Nephron progenitor cell (in vitro differentiated cells): ENCODE measurements around the gene BCAR3.

Source experiments
- DNase-seq: peaks from one replicate; pipeline ENCODE4 v3.0.0; 2021
- H3K27ac Mint-ChIP-seq: 2 replicates; pipeline ENCODE4 v1.8.0; 2021; ENCODE audit warnings: mild to moderate bottlenecking, moderate library complexity, mixed read lengths
- H3K27me3 Mint-ChIP-seq: 2 replicates; pipeline ENCODE4 v1.8.0; 2021; ENCODE audit warnings: mild to moderate bottlenecking, low read depth, mixed read lengths; ENCODE audit not compliant: poor library complexity
- H3K36me3 Mint-ChIP-seq: 2 replicates; pipeline ENCODE4 v1.8.0; 2021; ENCODE audit warnings: low read depth, mixed read lengths
- H3K4me1 Mint-ChIP-seq: 2 replicates; pipeline ENCODE4 v1.8.0; 2021; ENCODE audit warnings: mixed read lengths
- H3K4me3 Mint-ChIP-seq: 2 replicates; pipeline ENCODE4 v1.8.0; 2021; ENCODE audit warnings: mild to moderate bottlenecking, moderate library complexity, mixed read lengths
- H3K9me3 Mint-ChIP-seq: 2 replicates; pipeline ENCODE4 v1.8.0; 2021; ENCODE audit warnings: mild to moderate bottlenecking, moderate library complexity, mixed read lengths
- CTCF ChIP-seq: fragments of 200-600 bp; sonication (generic); IDR thresholded peaks from 2 replicates; pipeline ENCODE4 v1.5.0; 2021; ENCODE audit warnings: antibody characterized with exemption

BCAR3 gene

DNA sequence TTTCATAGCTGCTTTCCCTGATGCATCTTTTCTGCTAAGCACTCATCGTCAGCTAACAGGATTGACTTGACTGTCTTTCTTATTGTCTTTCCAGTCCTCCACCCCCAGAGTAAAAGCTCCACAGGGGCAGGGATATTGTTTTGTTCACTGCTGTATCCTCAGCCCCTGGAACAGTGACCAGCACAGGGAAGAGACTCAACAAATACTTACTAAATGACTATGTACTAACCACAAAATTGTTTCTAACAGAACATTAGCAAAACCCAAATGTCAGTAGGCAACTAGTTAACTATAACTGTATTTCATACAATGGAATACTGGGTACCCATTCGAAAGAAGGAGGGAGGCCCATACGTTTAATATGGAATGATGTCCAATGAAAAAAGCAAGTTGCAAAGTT, 53.0 kb downstream of the BCAR3 start:
- no peak for TF ChIP-seq CTCF
- H3K4me1 Mint-ChIP-seq = peaks cover 12% of the 10 kb centered on the region
- H3K9me3 Mint-ChIP-seq = no peaks in the 10 kb centered on the region
- no peak for DNase-seq
- peaks cover 8% of the 10 kb centered on the region for H3K36me3 Mint-ChIP-seq
- H3K27ac Mint-ChIP-seq = no peak overlapping the region
- H3K4me3 Mint-ChIP-seq = no peak overlapping the region
- no peaks in the 10 kb centered on the region for H3K27me3 Mint-ChIP-seq

- no peak for TF ChIP-seq CTCF
- Mint-ChIP-seq H3K27ac (no peak overlapping the region), H3K36me3 (no peaks in the 10 kb centered on the region), H3K4me3 (no peak overlapping the region), H3K27me3 (no peaks in the 10 kb centered on the region), H3K9me3 (no peaks in the 10 kb centered on the region), H3K4me1 (peaks cover 12% of the 10 kb centered on the region)
- DNase-seq = no peak
Observed at GRCh38 chr1:93625582-93626327, 55.9 kb downstream of the BCAR3 start.

- no peak overlapping the region for H3K27ac Mint-ChIP-seq
- TF ChIP-seq CTCF = no peak
Observed at GRCh38 chr1:93623875-93624274, 57.8 kb downstream of the BCAR3 start.

DNA sequence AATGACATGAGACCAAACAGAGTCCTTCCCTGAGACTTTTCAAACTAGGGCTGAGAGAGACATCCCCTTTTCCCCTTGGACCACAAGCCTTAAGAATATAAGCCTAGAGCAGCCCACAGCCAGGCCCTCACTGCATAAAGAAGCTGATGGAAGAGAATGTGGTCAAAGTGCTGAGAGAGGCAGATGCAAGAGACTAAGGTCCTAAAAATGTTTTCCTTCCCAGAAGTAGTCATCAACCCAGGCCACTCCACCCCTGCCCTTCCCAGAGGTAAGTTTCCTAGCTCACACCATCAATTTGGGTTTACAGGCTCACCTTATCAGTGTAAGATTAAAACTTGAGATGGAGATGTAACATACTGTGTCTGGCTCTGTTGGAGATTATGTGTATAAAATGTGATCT, 58.2 kb downstream of the BCAR3 start:
- Mint-ChIP-seq H3K36me3 (no peaks in the 10 kb centered on the region), H3K4me1 (peaks cover 12% of the 10 kb centered on the region), H3K9me3 (no peaks in the 10 kb centered on the region), H3K27ac (no peak overlapping the region), H3K27me3 (no peaks in the 10 kb centered on the region), H3K4me3 (no peak overlapping the region)
- no peak for DNase-seq
- no peak for TF ChIP-seq CTCF

More at GRCh38 chr1:93623875-93624274, 57.8 kb downstream of the BCAR3 start:
- Mint-ChIP-seq H3K4me3 (no peak overlapping the region), H3K4me1 (peaks cover 12% of the 10 kb centered on the region), H3K27me3 (no peaks in the 10 kb centered on the region), H3K36me3 (no peaks in the 10 kb centered on the region), H3K9me3 (no peaks in the 10 kb centered on the region)
- no peak for DNase-seq

- no peaks in the 10 kb centered on the region for H3K36me3 Mint-ChIP-seq
- no peak overlapping the region for H3K4me3 Mint-ChIP-seq
- no peak for TF ChIP-seq CTCF
- no peak overlapping the region for H3K27ac Mint-ChIP-seq
- peaks cover 29% of the 10 kb centered on the region for H3K4me1 Mint-ChIP-seq
- no peaks in the 10 kb centered on the region for H3K27me3 Mint-ChIP-seq
- H3K9me3 Mint-ChIP-seq = no peaks in the 10 kb centered on the region
- DNase-seq = no peak
Observed at GRCh38 chr1:93621246-93621645, 60.4 kb downstream of the BCAR3 start.

DNA sequence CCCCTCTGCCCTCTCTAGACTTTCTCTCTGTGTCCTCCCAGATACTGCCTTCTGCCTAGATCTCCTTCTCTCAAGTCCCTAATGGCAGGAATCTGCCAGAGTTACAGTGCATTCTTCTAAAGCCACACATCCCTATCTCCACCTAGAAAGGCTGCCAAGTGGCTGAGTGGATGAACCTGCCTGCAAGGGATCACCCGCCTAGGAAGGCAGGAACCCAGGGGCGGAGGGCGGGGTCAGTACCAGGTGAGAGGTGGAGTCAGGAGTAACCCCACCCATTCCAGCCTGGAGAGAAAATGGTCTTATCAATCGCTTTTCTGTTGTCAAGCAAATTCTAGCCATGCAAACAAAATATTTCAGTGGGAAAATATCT, 60.8 kb downstream of the BCAR3 start:
- DNase-seq = no peak
- Mint-ChIP-seq H3K36me3 (no peaks in the 10 kb centered on the region), H3K27ac (no peak overlapping the region), H3K4me1 (peaks cover 29% of the 10 kb centered on the region), H3K27me3 (no peaks in the 10 kb centered on the region), H3K9me3 (no peaks in the 10 kb centered on the region), H3K4me3 (no peak overlapping the region)
- TF ChIP-seq CTCF = no peak
